ENCODE results near the gene RAB11FIP4.

RAB11FIP4 gene

GRCh38 chr17:31509805-31510177 lies 118.3 kb downstream of the RAB11FIP4 start:
- peak; percentile 68 for DNase-seq

GRCh38 chr17:31510308-31511194 lies 119.1 kb downstream of the RAB11FIP4 start:
- peak; percentile 68 for DNase-seq

- no peak for DNase-seq
These were observed 119.7 kb downstream of the RAB11FIP4 start for GRCh38 chr17:31511195-31511578.

GRCh38 chr17:31511580-31511979 lies 120.1 kb downstream of the RAB11FIP4 start:
- DNase-seq, result no peak

GRCh38 chr17:31512104-31512740 lies 120.7 kb downstream of the RAB11FIP4 start:
- no peak for DNase-seq

GRCh38 chr17:31512796-31513195 lies 121.3 kb downstream of the RAB11FIP4 start:
- no peak for DNase-seq

GRCh38 chr17:31513731-31514427 lies 122.4 kb downstream of the RAB11FIP4 start:
- DNase-seq, result no peak

GRCh38 chr17:31515267-31515666 lies 123.8 kb downstream of the RAB11FIP4 start:
- DNase-seq, result no peak

- no peak for DNase-seq
These were observed 126.0 kb downstream of the RAB11FIP4 start for GRCh38 chr17:31517524-31517923.

GRCh38 chr17:31518478-31518877 lies 127.0 kb downstream of the RAB11FIP4 start:
- no peak for DNase-seq

- DNase-seq, result no peak
These were observed 130.3 kb downstream of the RAB11FIP4 start for GRCh38 chr17:31521632-31522283.

GRCh38 chr17:31522284-31522931 lies 130.9 kb downstream of the RAB11FIP4 start:
- DNase-seq, result no peak

GRCh38 chr17:31522987-31523495 lies 131.6 kb downstream of the RAB11FIP4 start:
- DNase-seq, result no peak

GRCh38 chr17:31523862-31524730 lies 132.6 kb downstream of the RAB11FIP4 start:
- no peak for DNase-seq

- DNase-seq, result peak; percentile 99
These were observed 133.7 kb downstream of the RAB11FIP4 start for GRCh38 chr17:31524926-31525800.

GRCh38 chr17:31525801-31526549 lies 134.5 kb downstream of the RAB11FIP4 start:
- no peak for DNase-seq

- DNase-seq, result no peak
These were observed 136.1 kb downstream of the RAB11FIP4 start for GRCh38 chr17:31527606-31528005.

GRCh38 chr17:31528291-31528874 lies 136.9 kb downstream of the RAB11FIP4 start:
- no peak for DNase-seq

GRCh38 chr17:31529841-31530251 lies 138.4 kb downstream of the RAB11FIP4 start:
- no peak for DNase-seq
